Measurements from ENCODE around the gene CD2AP. TPM values are rescaled to one million over a fixed set of nuclear protein-coding genes. Genes with fewer than 3 reads are reported as not detected.

CD2AP gene
- total RNA-seq, 4 donors from 2014 or later = 23.4 to 33.9 (median 30.4) TPM

- H3K9me3 ChIP-seq = no peaks in the 10 kb centered on the region
- intact Hi-C loops (cut with DNase I) = no loop called here
- TF ChIP-seq CTCF (IDR thresholded peaks at IDR 0.05) (no peak), POLR2A (IDR thresholded peaks at IDR 0.05) (no peak)
- DNase-seq = no peak
- WGBS, 2 donors = 13 to 26% methylated on average over 3 of the region's 3 CpGs
- no peak overlapping the region for H3K4me3 ChIP-seq
- no peaks in the 10 kb centered on the region for H3K27me3 ChIP-seq
- H3K4me1 ChIP-seq = no peaks in the 10 kb centered on the region
- no peaks in the 10 kb centered on the region for H3K36me3 ChIP-seq
- H3K27ac ChIP-seq = no peak overlapping the region
These were observed 30.8 kb upstream of the CD2AP start for GRCh38 chr6:47446669-47447330.

GRCh38 chr6:47447722-47448121 lies 29.9 kb upstream of the CD2AP start:
- no peaks in the 10 kb centered on the region for H3K4me1 ChIP-seq
- no peak for DNase-seq
- no peak overlapping the region for H3K27ac ChIP-seq
- no peak overlapping the region for H3K4me3 ChIP-seq
- TF ChIP-seq POLR2A (IDR thresholded peaks at IDR 0.05) (no peak), CTCF (IDR thresholded peaks at IDR 0.05) (no peak)
- WGBS, 2 donors = 86 to 96% methylated on average over 1 of the region's 1 CpG
- no peaks in the 10 kb centered on the region for H3K27me3 ChIP-seq
- no peaks in the 10 kb centered on the region for H3K9me3 ChIP-seq
- intact Hi-C loops (cut with DNase I) = no loop called here
- H3K36me3 ChIP-seq = no peaks in the 10 kb centered on the region

- intact Hi-C loops (cut with DNase I) = no loop called here
- H3K9me3 ChIP-seq = no peaks in the 10 kb centered on the region
- WGBS, 2 donors = 97% methylated on average over 2 of the region's 2 CpGs
- TF ChIP-seq CTCF (IDR thresholded peaks at IDR 0.05) (no peak), POLR2A (IDR thresholded peaks at IDR 0.05) (no peak)
- H3K27ac ChIP-seq = no peak overlapping the region
- H3K4me3 ChIP-seq = no peak overlapping the region
- H3K36me3 ChIP-seq = no peaks in the 10 kb centered on the region
- no peaks in the 10 kb centered on the region for H3K27me3 ChIP-seq
- H3K4me1 ChIP-seq = no peaks in the 10 kb centered on the region
- no peak for DNase-seq
These were observed 26.4 kb upstream of the CD2AP start for GRCh38 chr6:47451162-47451561.

- 80 to 84% methylated on average over 2 of the region's 2 CpGs for WGBS, 2 donors
These were observed 24.7 kb upstream of the CD2AP start for GRCh38 chr6:47452899-47453298.

More at GRCh38 chr6:47452899-47453298, 24.7 kb upstream of the CD2AP start:
- Histone ChIP-seq H3K27me3 (no peaks in the 10 kb centered on the region), H3K4me3 (no peak overlapping the region), H3K4me1 (no peaks in the 10 kb centered on the region), H3K36me3 (no peaks in the 10 kb centered on the region), H3K27ac (no peak overlapping the region), H3K9me3 (no peaks in the 10 kb centered on the region)
- intact Hi-C loops (cut with DNase I) = no loop called here
- TF ChIP-seq CTCF (IDR thresholded peaks at IDR 0.05) = no peak
- TF ChIP-seq POLR2A (IDR thresholded peaks at IDR 0.05) = no peak
- DNase-seq = no peak
